ENCODE measurements around the gene MUSTN1.
A peak's percentile ranks its signal among the peaks of the same experiment; 100 is the strongest.

MUSTN1 gene

DNA sequence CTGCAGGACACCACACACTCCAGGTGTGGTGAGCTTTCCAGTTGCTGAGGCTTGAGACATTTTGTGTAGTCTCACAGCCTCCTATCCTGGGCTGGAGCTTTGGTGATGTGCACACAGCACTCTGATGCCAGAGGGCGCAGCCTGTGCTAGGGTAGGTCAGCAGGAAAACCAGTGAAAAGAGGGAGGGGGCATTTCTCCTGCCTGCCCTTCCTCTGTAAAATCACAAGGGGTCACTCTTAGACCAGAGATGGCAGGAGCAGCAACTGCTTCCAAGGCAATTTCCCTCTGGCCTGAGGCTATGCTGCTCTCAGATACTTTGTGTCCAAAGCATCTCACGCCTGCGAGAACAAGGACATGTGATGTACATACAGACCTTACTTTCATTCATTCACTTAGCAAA is 16.5 kb upstream of the MUSTN1 start:
- peak; percentile 17 for DNase-seq

DNA sequence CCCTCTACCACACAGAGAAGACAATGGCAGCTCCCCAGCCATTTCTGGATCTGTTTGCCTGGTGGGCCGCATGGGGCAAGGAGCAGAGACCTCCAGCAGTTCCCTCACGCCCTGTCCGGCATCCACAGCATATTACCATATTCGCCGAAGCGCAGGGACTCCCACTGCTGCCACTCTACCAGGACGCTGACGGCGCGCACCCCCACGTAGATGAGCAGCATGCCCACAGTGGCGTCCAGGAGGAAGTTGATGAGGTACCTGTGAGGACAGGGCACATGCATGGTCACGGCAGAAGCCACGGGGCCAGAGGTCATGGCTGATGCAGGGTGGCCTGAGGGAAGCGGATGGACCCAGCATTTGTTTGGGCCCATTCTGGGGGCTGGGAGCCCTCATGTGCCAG is 14.8 kb upstream of the MUSTN1 start:
- no peak for DNase-seq

DNA sequence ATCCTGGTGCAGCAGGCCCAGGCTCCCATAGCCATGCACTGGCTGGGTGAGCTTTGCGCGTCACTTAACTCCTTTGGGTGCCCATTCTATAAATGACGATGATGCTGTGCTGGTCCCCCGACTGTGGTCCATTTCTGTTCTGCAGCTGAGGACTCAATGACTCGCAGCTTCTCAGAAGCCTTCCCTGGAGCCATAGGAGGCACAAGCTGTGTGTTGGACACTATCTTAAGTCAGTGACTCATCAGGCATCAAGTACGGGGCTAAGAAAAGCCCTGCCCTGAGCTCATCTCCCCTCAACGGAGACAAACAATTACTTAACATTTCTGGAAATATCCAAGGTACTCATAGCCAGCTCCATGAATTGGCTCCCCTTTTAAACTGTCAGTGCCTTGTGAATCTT is 13.8 kb upstream of the MUSTN1 start:
- DNase-seq: peak; percentile 72

DNA sequence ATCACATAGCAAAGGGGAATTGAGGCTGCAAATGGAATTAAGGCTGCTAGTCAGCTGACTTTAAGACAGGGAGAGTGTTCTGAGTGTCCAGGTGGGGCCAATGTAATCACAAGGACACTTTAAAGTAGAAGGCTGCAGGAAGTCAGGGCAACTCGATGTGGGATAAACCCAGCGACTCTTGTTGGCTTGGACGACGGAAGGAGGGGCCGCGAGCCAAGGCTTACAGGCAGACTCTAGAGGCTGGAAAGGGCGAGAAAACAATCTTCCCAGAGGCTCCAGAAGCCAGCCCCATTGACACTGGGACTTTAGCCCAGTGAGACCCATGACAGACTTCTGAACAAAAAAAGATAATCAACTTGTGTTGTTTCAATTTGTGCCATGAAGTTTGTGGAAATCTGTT is 12.9 kb upstream of the MUSTN1 start:
- DNase-seq: no peak

DNA sequence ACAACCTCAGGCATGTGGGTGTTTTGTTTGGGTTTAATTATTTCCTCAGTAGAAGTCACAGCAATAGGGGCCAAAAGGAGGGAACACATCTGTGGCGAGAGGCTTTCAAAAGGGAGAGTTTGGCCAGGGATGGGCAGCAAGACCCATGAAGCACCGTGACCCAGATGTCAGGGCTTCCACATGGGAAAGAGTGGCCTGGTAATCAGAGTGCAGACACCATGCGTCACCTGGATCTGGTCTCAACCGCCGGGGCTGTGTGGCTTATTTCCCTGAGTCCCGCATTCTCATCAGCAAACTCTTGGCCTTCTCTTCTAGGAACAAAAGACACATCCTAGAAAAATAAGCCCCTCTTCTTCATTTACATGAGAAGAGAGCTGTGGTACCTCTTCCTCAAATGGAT is 12.4 kb upstream of the MUSTN1 start:
- DNase-seq: no peak

DNA sequence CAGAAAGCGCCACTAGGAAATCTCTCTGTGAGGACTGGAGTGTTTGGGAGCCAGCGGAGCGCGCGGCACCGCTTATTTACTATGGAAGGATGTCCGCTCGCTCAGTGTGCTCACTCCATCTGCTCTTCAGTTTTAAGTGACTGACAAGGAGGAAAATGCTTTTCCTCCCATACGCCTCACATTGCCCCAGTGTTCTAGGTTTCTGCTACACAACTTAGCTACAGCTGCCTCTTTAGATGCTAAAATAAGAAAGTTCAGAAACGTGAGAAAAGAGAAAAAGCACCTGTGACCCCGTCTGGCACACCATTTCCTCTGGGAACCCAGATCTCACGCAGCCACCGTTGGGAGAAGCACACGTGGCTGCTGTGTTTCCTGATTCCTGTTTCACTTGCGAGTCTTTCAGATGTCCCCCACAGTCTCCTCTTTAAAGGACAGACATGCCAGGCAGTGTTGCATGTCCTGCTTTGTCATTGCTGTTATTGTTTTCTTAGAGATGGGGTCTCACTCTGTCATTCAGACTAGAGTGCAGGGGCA is 11.7 kb upstream of the MUSTN1 start:
- no peak for DNase-seq

DNA sequence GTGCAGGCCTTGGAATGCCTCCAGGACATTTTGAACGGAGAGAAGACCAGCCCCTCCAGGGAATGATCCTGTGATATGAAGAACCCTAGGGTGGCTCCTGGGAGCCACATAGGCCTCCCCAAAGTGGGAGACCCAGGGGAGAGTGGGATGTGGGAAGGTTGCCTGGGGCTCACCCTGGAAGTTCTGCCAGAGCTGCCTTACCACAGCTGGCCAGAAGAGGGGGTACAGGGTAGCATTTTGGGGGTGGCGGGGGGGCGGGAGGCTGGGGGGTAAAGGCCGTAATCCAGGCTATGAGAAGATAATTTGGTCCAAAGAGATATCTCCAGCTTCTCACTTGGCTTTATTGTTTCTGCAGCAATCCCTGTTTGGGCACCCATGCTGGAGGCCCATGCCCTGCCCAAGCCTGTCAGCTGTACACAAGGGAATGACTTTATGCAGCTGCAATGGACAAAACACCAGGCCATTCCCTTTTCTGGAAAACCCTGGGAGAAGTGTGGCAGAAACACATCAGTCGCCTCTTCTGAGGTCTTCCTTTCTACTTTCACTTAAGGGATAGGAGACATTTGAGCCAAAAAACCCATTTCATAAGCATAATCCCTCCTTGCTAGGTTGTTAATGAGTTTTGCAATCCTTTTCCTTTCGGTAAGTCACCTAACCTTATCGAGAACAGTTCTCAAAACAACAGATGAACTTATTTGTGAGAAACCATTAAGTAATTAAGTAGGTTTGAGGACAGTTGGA is 11.0 kb upstream of the MUSTN1 start:
- no peak for DNase-seq

DNA sequence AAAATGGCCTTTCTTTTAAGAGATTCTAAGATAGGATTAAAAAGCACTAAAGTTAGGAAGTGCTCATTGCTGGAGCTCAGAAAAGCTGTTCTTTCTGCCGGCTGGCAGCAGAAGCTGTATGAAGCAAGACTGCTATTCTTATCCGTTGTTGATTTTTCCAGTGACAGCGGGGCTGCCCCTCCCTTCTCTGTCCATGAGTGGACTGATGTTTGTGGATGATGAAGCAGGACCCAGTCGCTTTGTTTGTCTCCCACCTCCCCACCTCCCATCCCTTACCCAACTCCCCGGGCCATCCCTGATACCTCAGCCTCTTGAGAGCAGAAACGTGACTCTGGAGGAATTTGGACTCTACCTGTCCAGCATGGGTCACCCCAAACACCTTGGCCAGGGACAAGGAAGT is 10.3 kb upstream of the MUSTN1 start:
- no peak for DNase-seq

DNA sequence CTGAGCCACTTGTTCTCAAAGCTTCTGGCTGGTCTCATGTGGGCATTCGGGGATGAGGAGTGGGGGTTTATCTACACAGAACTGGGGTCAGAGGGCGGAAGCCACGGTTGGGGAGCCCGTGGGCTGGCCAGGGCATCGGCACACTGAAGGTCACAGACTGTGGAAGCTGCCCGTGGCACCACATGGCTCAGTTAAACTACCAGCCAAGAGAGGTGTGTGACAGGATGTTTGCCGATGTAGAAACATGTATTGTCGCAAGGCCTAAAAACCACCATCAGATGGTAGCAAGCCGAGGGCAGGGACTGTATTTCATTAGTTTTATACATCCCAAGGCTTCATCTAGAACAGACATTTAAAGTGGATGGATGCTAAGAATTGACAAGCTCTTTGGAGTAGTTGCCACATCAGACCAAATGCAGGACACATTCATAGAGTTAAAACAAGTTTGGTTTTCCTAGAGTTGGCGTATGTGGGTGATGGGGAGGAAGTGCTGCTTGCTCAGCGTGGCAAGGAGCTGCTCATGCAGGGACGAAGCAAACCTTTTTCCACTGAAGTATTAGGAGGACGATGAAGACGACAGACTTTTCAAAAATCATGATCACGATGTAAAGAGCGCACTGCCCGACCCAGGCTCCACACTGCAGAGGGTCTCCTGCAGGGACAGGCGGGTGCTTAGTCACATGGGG is 9.6 kb upstream of the MUSTN1 start:
- DNase-seq: no peak

DNA sequence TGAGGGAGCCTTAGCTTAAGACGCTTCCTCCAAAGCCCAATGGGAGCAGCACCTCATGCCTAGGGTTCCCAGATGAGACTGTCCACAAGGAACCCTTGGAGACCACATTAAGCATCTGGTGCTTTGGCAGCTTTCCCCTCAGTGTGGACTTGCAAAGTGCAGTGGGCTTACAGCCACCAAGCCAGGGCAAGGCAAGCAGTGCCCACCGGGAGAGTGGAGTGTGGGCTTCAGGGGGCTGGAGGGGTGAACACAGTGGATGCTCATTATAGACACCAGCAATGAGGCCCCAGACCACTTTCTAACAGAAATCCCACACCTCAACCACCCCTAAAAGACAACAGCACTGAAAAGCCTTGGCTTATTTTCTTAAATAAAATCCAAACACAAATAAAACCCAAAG is 9.1 kb upstream of the MUSTN1 start:
- no peak for DNase-seq

DNA sequence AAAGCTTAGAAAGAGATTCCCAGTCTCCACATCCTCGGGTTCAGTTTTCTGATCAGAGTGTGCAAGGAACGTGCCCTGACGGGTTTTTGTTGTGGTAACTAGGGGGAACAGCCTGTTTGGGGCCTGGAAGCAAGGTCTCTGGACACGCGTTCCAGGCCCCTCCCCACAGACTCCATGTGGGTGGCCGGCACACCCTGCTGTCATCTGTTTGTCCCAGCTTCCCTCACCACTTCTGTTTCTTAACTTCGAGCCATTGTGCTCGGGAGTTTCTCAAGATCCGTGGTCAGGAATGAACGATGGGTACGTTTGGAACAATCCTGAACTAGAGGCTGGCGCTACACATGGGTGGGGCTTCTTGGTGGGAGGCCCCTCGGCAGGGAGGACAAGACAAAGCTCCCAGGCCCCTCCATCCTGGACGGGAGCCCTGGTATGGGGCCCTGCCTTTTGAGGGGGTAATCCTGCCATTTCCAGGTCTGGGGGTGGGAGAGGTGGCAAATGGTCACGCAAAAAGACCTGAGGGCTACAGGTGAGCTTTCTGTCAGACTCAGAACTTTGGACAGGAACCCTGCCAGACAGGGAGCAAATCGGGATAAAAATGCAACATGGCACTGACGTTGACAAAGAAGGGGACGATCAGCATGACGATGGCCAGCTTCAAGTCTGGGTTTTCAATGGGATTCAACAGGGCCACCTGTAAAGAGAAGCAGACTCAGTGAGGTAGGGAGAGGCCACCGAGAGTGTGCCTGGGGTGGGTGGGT is 8.5 kb upstream of the MUSTN1 start:
- no peak for DNase-seq

DNA sequence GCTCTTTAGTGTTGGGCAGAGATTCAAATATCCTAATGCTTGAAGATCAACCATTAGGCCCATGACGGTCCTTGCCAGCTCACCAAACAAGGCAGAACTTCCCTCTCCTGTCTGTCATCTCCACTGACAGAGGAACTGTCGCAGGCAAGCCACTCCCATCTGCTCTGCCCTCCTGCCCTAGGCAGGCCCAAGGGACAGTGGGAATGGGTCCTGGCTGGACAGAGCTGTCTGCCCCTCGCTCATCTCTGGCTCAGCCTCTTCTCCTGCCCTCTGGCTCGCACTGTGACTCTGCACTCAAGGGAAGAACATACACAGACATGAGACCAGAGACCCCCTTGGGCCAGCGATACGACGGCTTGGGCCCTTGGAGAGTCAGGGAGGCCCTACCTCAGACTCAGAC is 7.6 kb upstream of the MUSTN1 start:
- DNase-seq: no peak

DNA sequence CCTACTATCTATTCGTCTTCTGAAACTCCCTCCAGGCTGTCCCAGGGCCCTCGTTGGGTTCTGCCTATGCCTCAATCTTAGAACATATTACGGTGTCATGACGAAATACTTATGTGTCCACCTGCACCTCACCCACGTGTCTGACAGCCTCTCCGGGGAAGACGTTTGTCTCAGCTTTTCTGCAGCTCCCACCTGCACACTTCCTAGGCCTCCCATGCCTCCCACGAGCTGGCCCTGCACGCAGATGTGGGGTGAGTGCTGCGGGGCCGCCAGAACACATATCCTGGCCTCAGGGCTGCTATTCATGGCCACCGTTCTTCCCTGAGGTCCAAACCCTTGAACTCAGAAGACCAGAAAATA is 7.1 kb upstream of the MUSTN1 start:
- DNase-seq: no peak

DNA sequence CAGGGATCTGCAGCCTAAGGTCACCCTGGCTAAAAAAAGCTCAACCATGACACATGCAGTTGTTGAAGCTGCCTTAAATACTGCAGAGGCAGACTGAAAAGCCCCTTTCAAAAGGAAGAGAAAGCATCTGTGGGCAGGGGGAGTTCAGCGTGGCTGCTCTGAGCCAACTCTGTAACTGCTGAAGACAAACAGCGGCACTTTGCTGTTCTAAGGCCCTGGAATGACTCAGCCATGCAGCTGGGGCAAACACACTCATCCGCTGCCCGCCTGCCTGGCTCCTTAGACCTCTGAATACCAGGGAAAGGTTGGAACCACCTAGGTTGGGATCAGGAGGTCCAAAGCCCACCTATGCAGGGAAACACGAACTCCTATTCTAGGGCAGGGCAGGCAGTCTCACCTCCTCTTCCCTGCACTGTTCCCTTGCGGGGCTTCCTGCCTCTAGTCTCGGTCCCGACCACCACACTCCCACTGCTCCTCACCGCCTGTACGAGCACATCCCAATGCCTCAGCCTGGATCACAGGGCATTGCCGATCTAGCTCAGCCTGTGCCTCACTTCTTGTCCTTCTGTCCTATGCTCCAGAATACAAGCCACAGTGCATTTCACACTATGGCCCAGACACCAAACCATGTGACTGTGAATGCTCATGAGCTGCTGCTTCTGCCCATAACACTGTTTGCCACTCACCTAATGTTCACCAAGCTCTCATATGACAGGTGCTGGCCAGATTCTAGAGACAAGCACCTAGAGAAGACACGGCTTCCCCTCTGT is 6.6 kb upstream of the MUSTN1 start:
- no peak for DNase-seq

DNA sequence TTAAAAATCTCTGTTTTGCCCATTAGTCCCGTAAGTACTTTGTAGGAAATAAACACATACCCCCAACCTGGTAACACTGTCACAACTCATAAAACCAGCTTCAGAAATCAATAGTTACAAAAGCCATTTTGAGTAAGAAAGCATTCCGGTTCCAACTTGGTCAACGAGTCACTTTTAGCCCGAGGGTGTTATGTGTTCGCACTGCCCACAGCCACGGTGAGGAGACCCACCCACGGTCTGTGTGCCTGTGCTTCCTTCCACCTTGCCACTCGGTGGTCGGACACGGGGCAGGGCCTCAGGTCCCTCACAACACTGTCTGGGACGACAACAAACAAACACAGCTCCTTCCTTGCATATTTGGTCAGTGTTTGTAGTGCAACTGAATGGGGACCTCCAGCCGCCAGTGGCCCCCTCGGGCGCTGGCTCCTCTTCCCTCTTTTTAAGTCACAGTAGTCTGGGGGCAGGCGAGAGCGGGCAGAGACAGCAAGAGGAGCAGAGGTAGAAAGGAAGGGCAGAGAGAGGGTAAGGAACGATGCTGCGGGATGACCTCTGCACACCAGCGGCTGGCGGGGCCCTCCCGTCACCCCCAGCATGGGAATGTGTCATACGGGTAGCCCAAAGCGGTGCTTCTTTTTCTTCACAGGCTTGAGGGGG is 5.2 kb upstream of the MUSTN1 start:
- DNase-seq: no peak

DNA sequence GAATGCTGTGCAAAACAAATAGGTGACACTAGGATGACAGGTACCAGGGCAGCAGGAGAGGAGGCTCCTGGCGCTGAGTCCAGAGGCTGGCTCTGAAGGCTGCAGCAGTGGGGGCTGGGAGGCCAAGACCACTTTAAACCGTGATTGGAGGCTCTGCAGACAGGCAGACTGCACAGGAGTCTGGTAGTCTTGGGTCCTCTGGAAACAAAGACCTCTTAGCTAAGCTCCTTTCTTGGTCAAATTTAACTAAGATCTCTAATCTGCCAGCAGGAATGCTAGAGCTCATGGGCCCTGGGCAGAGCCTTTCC is 4.4 kb upstream of the MUSTN1 start:
- DNase-seq: no peak

DNA sequence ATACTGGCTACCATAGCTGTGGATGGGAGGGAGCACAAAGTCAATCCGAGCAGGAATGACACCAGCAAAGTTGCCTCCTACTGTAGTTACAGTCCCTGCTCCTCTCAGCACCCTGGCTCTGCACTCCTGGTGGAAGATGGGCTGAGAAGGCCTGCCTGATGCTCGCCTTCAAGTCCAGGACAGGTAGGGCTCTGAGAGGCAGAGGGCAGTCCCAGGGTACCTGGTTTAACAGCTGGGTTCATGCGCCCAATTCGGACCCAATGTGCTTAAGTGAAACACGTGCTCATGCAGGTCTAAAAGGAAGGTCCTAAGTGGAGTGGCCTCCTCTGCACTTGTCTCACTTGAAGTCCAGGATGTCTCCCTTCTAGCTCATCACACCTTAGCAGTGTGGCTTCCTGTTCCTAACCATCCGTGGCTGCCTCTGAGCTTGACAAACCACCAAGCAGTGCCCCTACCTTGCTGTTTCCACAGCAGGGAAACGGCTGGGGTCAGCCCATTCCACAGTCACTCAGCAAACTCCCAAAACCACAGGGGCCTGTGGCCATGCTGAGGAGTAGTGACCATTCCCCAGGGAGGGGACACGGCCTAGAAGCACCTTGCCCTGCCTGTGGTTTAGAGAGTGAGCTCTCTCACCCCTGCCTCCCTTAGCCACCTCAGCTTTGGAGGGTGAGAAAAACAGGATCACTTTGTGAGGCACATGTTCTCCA is 3.9 kb upstream of the MUSTN1 start:
- no peak for DNase-seq

DNA sequence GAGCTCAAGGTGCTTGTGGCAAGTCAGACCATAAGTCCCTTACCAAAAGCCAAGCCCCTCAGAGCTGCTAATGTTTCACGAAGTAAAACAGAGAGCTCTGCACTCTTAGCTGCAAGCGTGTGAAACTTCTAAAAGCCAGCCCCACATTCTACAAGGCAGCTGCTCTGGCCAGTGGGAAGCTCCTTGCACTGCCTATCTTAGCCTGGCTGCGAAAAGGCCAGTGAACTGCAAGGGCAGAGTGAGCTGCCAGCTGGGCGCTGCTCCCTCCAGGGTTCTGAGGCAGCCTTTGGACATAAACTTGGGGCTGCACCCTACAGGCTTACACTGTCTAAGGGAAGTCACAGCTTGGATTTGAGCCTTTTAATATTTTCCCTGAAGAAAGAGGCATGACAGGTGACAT is 2.2 kb upstream of the MUSTN1 start:
- no peak for DNase-seq

DNA sequence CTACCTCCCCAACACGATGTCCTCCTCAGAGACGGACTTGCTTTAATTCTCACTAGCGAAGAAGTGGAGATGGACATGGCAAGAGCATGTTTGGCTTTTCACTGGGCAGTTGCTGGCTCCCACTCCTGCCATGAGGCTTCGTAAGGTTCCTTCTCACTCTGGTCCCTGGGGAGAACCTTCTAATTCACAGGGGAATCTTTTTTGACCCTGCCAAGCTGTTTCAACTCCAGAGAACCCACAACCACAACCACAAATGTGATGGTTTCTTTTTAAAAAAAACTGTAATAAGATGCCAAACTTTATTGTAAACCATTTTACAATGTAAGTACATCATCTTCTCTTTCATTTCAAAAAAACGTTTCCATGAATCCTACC is 1.6 kb upstream of the MUSTN1 start:
- DNase-seq: no peak

DNA sequence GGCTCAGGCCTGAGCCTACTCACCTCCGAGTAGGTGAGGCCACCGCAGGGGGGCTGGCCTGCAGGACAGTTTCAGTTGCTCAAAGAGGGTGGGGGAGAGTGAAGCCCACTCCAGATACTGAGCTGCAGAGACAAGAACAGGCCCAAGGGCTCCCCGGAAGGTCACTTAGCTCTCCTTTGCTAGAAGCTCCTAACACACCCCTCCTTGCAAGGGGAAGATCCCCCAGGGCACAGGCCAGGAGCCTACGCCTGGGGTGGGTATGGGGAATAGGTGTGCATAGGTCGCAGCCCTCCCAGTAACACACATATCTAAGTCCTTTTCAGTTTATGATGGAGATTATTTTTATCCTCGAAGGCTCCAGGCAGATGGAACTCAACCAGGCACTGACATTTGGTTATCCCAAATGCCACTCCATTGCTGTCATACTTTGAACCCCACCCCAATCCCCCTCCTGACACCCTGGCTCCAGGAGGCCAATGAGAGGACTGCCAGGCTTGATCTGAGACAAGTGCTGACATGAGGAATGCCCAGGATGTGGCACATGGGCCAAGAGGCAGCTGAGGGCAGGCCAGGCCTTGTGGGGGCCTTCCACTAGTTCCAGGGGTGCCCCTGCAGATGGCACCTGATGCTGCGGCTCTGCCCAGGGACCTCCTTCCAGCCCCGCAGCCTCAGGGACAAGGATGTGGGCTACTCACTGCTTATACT is 1.1 kb upstream of the MUSTN1 start:
- DNase-seq: no peak

DNA sequence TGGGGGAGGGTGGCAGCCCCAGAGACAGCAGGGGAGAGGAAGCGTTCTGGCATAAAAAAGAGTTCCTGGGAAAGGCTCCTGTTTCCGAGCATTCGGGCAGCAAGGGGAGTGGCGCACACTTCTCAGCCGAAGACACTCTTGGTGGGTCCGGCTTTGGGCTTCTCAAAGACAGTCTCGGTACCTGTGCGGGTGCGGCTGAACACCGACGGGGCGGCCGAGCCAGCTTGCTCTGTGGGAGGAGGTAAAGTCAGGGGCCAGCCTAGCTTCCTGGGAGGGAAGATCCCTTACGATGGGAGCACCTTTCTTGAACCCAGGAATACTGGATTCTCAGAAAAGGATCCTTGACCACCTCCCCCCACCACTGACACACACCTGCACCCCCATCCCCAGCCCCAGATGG is 1.6 kb downstream of the MUSTN1 start:
- DNase-seq: no peak
